ENCODE measurements around the gene RANBP1. TPM values are rescaled to one million over a fixed set of nuclear protein-coding genes. Genes with fewer than 3 reads are reported as not detected.

Gene RANBP1
- total and polyA plus RNA-seq, 3 donors from 2014 or later = 247 to 318 (median 284) TPM

DNA sequence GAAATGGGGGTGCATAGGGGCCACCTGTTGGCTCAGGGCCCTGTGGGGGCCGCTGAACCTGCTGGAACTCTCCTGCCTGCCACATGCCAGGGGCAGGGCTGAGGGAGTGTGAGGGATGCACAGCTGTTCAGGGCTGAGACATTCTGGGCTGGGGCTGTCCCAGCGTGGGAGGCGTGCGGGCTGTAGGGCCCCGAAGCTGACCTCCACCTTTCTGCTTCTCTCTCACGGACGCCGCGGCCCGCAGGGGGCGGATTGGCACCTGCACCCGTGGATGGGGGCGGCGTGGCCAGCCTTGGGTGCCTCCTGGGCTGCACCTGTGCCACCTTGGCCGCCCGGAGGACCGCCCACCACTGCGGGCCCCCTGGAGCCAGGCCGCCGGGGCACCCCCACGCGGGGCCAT, 30.9 kb downstream of the RANBP1 start:
- WGBS, 2 donors = 62 to 70% methylated on average over 4 to 22 of the region's 22 CpGs
- H3K27ac ChIP-seq = no peak overlapping the region
- H3K36me3 ChIP-seq (ENCODE audit: low read depth, missing control alignments) = no peaks in the 10 kb centered on the region
- H3K9me3 ChIP-seq = no peaks in the 10 kb centered on the region
- H3K27me3 ChIP-seq = no peaks in the 10 kb centered on the region
- intact Hi-C loops (cut with DNase I; ENCODE audit: low total_unique reads) = no loop called here
- no peak for DNase-seq
- TF ChIP-seq, protein P1, sequence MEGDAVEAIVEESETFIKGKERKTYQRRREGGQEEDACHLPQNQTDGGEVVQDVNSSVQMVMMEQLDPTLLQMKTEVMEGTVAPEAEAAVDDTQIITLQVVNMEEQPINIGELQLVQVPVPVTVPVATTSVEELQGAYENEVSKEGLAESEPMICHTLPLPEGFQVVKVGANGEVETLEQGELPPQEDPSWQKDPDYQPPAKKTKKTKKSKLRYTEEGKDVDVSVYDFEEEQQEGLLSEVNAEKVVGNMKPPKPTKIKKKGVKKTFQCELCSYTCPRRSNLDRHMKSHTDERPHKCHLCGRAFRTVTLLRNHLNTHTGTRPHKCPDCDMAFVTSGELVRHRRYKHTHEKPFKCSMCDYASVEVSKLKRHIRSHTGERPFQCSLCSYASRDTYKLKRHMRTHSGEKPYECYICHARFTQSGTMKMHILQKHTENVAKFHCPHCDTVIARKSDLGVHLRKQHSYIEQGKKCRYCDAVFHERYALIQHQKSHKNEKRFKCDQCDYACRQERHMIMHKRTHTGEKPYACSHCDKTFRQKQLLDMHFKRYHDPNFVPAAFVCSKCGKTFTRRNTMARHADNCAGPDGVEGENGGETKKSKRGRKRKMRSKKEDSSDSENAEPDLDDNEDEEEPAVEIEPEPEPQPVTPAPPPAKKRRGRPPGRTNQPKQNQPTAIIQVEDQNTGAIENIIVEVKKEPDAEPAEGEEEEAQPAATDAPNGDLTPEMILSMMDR (IDR thresholded peaks at IDR 0.05) = no peak
- TF ChIP-seq POLR2A (IDR thresholded peaks at IDR 0.05) = no peak
- no peaks in the 10 kb centered on the region for H3K4me1 ChIP-seq
- no peak overlapping the region for H3K4me3 ChIP-seq

DNA sequence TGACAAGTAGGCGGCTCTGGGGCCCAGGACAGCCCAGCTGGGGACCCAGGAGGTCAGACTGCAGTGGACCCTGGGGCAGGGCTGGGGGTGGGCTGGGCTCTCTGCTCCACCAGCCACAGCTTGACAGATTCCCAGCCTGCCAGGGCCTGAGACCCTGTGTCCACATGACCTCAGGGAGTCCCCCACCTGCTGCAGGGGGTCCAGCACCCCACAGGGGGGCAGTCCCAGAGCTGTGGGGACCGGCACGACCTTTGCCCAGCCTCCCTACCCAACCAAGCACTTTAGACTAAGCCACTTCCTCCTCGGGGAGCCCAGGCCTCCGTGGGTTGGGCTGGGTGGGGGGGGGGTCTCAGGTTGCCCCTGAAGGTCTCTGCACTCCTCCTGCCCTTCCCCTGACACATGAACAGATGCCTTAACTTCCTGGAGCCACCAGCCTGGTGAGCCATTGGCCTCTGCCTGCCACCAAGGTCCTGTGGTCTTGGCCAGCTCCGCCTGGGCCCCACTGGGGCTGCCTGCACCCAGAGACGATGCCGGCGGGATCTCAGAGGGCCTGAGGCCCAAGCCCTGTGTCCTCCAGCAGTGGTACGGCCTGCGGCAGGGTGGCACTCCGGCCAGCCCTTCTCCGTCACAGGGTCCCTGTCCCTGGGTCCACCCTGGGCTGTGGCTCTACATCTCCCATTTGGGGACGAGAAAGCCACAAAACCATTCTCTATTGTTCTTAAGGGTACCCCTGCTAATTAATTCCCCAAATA, 31.5 kb downstream of the RANBP1 start:
- Histone ChIP-seq H3K27me3 (no peaks in the 10 kb centered on the region), H3K4me1 (no peaks in the 10 kb centered on the region), H3K27ac (no peak overlapping the region), H3K36me3 (ENCODE audit: low read depth, missing control alignments) (no peaks in the 10 kb centered on the region), H3K4me3 (no peak overlapping the region), H3K9me3 (no peaks in the 10 kb centered on the region)
- no peak for TF ChIP-seq POLR2A (IDR thresholded peaks at IDR 0.05)
- TF ChIP-seq, protein P1 (IDR thresholded peaks at IDR 0.05) = no peak
- no peak for DNase-seq
- intact Hi-C loops (cut with DNase I; ENCODE audit: low total_unique reads) = no loop called here
- 85 to 91% methylated on average over 5 to 14 of the region's 14 CpGs for WGBS, 2 donors

DNA sequence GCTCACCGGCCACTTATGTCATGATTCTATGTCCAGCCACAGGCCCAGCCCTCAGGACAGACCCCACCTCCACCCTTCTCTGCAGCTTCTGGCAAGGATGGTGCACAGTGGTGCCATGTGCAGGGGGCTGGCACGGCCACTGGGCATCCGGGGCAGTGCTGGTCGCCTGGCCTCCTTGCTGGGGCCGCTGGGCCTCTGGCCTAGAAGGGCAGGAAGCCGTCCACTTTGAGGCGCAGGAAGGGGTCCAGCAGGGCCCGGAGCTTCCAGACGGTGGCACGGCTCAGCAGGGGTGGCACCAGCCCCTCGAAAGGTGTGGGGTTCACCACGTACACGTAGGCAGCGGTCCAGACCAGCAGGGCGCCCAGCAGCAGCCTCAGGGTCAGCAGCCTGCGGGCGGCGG, 32.5 kb downstream of the RANBP1 start:
- intact Hi-C loops (cut with DNase I; ENCODE audit: low total_unique reads) = no loop called here
- H3K9me3 ChIP-seq = no peaks in the 10 kb centered on the region
- no peaks in the 10 kb centered on the region for H3K27me3 ChIP-seq
- no peak for DNase-seq
- no peak for TF ChIP-seq POLR2A (IDR thresholded peaks at IDR 0.05)
- TF ChIP-seq, protein P1 (IDR thresholded peaks at IDR 0.05) = no peak
- no peak overlapping the region for H3K27ac ChIP-seq
- no peaks in the 10 kb centered on the region for H3K36me3 ChIP-seq (ENCODE audit: low read depth, missing control alignments)
- 63 to 90% methylated on average over 4 to 18 of the region's 18 CpGs for WGBS, 2 donors
- no peak overlapping the region for H3K4me3 ChIP-seq
- H3K4me1 ChIP-seq = no peaks in the 10 kb centered on the region

DNA sequence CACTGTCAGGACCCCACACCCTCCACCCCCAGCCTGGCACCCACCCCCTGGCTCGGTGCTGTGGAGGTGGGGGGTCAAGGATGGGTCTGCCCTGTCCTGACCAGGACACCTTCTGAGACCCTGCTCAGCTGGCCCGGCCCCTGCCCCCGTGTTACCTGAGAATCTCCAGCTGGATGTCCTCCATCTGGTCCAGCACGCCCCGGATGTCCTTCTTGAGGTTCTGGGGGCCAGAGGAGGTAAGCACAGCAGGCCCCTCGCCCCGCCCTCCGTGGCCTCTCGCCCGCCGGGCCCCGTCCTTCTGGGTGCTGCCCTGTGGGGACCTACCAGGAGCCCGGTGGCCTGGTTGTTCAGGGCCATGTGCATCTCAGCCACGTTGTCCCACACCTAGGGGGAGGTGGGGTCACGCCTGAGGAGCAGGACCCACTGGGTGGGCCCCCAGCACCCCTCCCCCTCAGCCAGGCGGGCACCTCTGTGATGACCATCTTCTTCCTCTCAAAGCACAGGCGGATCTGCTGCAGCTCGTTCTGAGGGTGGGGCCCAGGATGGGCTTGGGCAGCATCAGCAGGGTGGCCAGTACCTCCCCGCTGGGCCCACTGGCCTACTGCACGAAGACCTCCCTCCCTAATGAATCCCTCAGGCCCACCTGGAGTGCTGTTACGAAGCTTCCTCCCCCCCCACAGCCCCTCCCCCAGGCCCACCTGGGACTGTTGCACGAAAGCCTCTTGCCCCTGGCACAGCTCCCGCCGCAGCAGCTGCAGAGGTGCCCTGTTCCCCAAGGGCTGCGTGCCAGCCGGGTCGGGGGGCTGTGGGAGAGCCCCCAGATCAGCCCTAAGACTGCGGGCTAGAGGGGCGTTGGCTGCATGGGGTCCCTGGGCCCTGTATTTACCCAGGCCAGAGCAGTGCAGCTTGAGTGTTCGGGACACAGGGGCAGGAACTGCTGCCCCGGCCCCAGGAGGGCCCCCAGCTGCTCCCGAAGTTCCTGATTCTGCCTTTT, 33.6 kb downstream of the RANBP1 start:
- H3K27me3 ChIP-seq = no peaks in the 10 kb centered on the region
- H3K4me1 ChIP-seq = peaks cover 4% of the 10 kb centered on the region
- H3K9me3 ChIP-seq = no peaks in the 10 kb centered on the region
- H3K4me3 ChIP-seq = no peak overlapping the region
- WGBS, 2 donors = 80% methylated on average over 32 of the region's 32 CpGs; no CpG with 5 or more reads in 1 of the 2 donors
- TF ChIP-seq, protein P1 (IDR thresholded peaks at IDR 0.05) = no peak
- no peak for TF ChIP-seq POLR2A (IDR thresholded peaks at IDR 0.05)
- no peaks in the 10 kb centered on the region for H3K36me3 ChIP-seq (ENCODE audit: low read depth, missing control alignments)
- intact Hi-C loops (cut with DNase I; ENCODE audit: low total_unique reads) = no loop called here
- DNase-seq = no peak
- no peak overlapping the region for H3K27ac ChIP-seq
